ENCODE measurements around the gene LPCAT1. TPM values are rescaled to one million over a fixed set of nuclear protein-coding genes. Genes with fewer than 3 reads are reported as not detected.

LPCAT1 gene
- total and polyA plus RNA-seq, 2 of the 13 experiments (the other 11 are each of a cell fraction or from before 2014, with no cell fraction given), result 29.8 to 90.6 TPM

GRCh38 chr5:1568201-1568979 lies 44.6 kb upstream of the LPCAT1 start (continued):
- TF ChIP-seq ARID3A (IDR thresholded peaks at IDR 0.05; ENCODE audit: low read depth, low read length), result peak; percentile 53
- no peak for TF ChIP-seq HMGXB3 (CRISPR knock-in tag; IDR thresholded peaks at IDR 0.05; ENCODE audit: borderline replicate concordance)
- TF ChIP-seq RCOR2 (CRISPR knock-in tag; IDR thresholded peaks at IDR 0.05), result peak; percentile 60
- peak; percentile 97 for TF ChIP-seq MAFG (CRISPR knock-in tag; IDR thresholded peaks at IDR 0.05)
- peak; percentile 46; the same call in 1 of the 2 replicates for TF ChIP-seq GATAD2A (CRISPR knock-in tag; IDR thresholded peaks at IDR 0.05)
- peak; percentile 69; the same call in 1 of the 2 replicates for TF ChIP-seq TGIF2 (CRISPR knock-in tag; IDR thresholded peaks at IDR 0.05)
- no peak for TF ChIP-seq RBM39 (IDR thresholded peaks at IDR 0.05; ENCODE audit: low read depth, low read length, poor library complexity, severe bottlenecking)
- no peak for TF ChIP-seq USF2 (IDR thresholded peaks at IDR 0.05; ENCODE audit: low read depth, low read length)
- TF ChIP-seq USF2 (CRISPR knock-in tag; IDR thresholded peaks at IDR 0.05; ENCODE audit: borderline replicate concordance), result no peak
- TF ChIP-seq IKZF4 (CRISPR knock-in tag; IDR thresholded peaks at IDR 0.05; ENCODE audit: borderline replicate concordance, low read depth, not compliant biosample characterization), result no peak
- peak; percentile 50; the same call in 1 of the 2 replicates for TF ChIP-seq LCORL (IDR thresholded peaks at IDR 0.05)
- peak; percentile 49; the same call in 1 of the 2 replicates for TF ChIP-seq LCORL (CRISPR knock-in tag; IDR thresholded peaks at IDR 0.05)
- TF ChIP-seq SALL1 (CRISPR knock-in tag; IDR thresholded peaks at IDR 0.05), result no peak; the same call in 1 of the 2 replicates
- 0 out of 2 replicates have a peak, but pooled peaks have one; percentile 19 for TF ChIP-seq HDAC1 (CRISPR knock-in tag; IDR thresholded peaks at IDR 0.05)
- peak; percentile 27; the same call in 1 of the 2 replicates for TF ChIP-seq POLR2AphosphoS5 (IDR thresholded peaks at IDR 0.05; ENCODE audit: low read depth, low read length)
- TF ChIP-seq MXD4 (CRISPR knock-in tag; IDR thresholded peaks at IDR 0.05), result peak; percentile 72; the same call in 1 of the 2 replicates
- TF ChIP-seq BHLHE40 (IDR thresholded peaks at IDR 0.05; ENCODE audit: low read length), result peak; percentile 80
- TF ChIP-seq DMTF1 (CRISPR knock-in tag; IDR thresholded peaks at IDR 0.05), result 0 out of 2 replicates have a peak, but pooled peaks have one; percentile 33
- peak; percentile 52; the same call in 1 of the 2 replicates for TF ChIP-seq ZMYM2 (CRISPR knock-in tag; IDR thresholded peaks at IDR 0.05)

Data from HepG2 (cell line).